GM13977 (cell line): ENCODE measurements around the gene SNAI3.

Source experiments
- DNase-seq: peaks from one replicate; pipeline ENCODE4 v3.0.0; 2012; ENCODE audit warnings: low spot score
- in situ Hi-C: fragments of 300-500 bp; cut with MboI; formaldehyde crosslinking; loops from one replicate; pipeline ENCODE4 v1.12.0; 2022; ENCODE audit warnings: low sequenced_read_pairs, low pct_unique_long_range_greater_than_20kb, mixed read lengths, inconsistent platforms; ENCODE audit not compliant: unreplicated experiment
- TF ChIP-seq, protein P1 (sequence below): IDR thresholded peaks from 2 replicates; pipeline ENCODE4 v1.5.1; 2012; ENCODE audit warnings: mild to moderate bottlenecking, control low read depth; ENCODE audit not compliant: insufficient read depth; ENCODE audit errors: extremely low read depth, missing control alignments

SNAI3 gene

DNA sequence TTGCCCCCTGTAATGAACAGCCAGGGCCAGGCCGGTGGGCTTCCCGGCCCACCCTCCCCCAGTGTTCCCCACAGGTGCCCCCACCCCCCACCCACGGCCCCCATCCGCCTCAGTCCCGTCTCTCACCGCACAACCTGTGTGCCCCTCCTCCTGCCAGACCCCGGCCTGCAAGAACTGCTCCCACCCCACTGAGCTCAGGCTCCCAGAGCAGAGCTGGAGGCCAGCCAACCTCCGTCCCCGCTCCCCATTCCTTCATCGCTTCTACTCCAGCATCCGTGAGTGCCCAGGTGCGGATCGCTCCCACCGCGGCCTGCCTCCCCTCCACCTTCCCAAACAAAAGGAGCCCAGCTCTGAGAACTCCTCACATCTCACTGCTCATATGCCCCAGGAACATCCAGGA is 27.6 kb downstream of the SNAI3 start:
- DNase-seq = no peak
- TF ChIP-seq, protein P1, sequence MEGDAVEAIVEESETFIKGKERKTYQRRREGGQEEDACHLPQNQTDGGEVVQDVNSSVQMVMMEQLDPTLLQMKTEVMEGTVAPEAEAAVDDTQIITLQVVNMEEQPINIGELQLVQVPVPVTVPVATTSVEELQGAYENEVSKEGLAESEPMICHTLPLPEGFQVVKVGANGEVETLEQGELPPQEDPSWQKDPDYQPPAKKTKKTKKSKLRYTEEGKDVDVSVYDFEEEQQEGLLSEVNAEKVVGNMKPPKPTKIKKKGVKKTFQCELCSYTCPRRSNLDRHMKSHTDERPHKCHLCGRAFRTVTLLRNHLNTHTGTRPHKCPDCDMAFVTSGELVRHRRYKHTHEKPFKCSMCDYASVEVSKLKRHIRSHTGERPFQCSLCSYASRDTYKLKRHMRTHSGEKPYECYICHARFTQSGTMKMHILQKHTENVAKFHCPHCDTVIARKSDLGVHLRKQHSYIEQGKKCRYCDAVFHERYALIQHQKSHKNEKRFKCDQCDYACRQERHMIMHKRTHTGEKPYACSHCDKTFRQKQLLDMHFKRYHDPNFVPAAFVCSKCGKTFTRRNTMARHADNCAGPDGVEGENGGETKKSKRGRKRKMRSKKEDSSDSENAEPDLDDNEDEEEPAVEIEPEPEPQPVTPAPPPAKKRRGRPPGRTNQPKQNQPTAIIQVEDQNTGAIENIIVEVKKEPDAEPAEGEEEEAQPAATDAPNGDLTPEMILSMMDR = no peak
- in situ Hi-C loops = no loop called here

DNA sequence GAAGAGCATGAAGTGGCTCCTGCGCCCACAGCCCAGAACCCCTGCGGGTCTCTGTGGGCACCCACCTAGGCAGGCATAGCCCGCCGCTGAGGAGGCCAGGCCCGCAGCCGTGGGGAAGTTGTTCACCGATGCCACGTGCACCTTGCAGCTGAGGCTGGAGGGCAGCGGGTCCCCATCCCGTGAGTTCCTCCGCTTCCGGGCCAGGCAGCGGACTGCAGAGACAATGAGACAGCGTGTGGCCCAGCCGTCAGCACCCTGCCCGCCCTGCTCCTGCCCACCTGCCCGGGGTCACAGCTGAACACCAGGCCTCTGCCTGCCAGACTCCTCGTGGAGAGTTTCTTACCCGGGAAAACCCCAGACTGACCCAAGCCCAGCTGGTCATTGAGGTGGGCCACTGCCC is 28.9 kb downstream of the SNAI3 start:
- in situ Hi-C loops = no loop called here
- TF ChIP-seq, protein P1 = no peak
- no peak for DNase-seq

DNA sequence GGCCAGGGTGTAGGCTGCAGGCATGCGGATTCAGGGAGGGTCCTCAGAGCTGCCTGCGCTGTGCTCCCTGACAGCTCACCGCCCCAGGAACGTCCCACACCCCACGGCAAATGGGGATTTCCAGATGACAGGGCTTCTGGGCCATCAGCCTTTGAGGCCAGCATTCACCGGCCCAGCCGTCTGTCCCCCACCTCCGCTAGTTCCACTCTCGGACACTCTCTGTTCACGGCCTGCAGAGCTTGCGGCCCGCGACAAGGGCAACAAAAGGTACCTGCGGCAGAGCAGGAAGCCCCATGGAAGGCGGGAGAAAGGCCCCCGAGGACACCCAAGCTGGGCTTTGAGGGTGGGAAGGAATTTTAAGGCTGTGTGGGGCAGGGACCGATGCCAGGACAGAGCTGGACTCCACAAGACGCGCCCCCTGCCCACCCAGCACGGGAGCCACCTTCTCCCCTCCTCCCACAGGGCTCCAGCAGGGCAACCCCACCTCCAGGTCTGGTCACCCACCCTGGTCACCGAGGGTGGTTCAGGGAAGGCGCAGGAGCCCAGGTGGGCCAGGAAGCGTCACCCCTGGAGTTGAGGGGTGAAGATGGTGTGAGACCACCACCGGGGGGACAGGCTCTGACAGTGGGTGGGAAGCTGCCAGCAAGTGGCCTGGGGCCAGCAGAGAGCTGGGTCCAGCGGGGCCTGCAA is 29.9 kb downstream of the SNAI3 start:
- in situ Hi-C loops = no loop called here
- no peak for DNase-seq
- TF ChIP-seq, protein P1 = no peak

DNA sequence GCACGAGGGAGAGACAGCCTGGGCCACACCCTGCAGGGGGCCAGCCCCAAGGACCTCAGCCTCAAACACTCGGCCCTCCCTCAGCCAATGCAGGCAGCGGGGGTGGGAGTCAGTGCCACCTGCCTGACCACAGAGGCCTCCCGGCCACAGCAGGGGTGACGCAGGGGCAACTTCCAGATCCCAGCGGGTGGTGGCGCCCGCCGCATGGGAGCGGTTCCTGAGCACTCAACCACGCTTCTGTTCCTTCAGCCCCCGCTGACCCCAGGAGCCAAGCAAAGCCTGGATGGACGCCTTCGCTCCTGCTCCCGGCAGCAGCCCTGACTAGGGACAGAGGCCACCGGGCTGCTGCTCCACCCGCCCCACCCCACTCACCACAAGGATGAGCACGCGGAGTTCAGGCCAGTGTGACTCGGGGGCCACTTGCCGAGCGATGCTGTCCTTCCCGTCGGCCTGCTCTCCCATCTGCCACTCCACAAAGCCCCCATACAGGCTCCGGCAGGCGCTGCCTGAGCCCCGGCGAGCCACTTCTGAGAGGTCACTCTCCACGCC is 30.5 kb downstream of the SNAI3 start:
- in situ Hi-C loops = no loop called here
- DNase-seq = no peak
- TF ChIP-seq, protein P1 = no peak

DNA sequence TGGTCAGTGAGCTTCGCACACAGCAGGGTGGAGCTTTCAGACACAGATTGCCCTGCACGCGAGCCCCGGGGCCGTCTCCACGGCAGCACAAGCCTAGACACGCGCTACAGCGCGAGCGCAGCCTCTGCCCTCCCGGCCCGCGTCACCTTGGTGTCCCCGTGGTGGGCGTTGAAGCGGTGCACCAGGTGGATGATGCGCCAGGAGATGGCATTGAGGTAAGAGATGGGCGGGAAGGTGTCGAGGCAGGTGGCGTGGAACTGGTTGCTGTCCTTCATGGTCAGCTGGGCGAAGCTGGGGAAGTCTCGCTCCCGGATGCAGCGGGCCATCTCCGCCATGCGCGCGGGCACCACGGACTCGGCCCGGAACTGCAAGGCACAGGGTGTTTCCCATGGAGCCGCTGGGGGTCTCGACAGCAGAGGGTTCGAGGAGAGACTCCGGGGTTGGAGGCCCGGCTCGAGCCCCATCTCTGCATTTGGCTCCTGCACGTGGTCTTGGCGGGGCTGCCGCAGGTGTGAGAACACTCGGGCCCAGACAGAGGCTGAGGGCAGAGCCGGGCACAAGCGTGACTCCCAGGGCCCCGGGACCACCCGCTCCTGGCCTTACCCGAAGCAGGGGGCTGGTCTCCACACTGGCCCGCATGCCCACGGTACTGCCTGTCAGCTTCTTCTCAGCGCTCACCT is 31.1 kb downstream of the SNAI3 start:
- no peak for DNase-seq
- TF ChIP-seq, protein P1 = no peak
- in situ Hi-C loops = no loop called here

DNA sequence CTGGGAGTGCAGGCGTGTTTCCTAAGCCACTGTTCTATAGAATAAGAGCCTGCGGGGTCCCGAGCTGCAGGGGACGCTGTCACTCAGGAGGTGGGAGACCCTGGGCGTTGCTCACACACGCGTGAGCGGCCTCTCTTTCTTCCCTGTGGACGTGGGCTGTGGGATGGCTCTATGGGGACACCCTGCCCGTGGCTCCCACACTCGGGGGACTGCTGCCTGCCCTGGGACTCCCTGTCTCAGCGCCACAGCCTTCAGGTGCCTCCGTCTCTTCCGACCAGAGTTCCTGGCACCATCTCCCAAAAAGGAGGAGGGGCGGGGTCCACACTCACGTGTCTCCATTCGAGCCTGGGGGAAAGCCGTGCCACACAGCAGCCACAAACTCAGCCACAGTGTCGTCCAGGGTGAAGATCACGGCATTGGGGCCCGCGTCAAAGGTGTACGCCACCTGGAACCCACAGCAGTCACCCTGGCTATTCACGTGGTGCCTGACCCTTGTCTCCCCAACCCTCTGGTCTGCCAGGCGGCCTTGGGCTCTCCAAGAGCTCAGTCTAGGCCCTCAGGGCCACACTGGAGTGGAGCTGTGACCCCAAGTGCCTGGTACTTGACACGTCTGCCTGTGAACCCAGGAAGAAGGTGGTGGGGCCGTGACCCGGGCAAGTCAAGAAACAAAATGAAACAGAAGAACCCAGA is 31.8 kb downstream of the SNAI3 start:
- no peak for DNase-seq
- TF ChIP-seq, protein P1 = no peak
- in situ Hi-C loops = no loop called here
